Urinary bladder (tissue), 4 donors: Measurements from ENCODE around the gene KRTAP5-7. TPM values are rescaled to one million over a fixed set of nuclear protein-coding genes. Genes with fewer than 3 reads are reported as not detected.

Experiments
- DNase-seq: peaks from one replicate; pipeline ENCODE4 v3.0.0-alpha.2; 2015; ENCODE audit errors: extremely low spot score
- H3K27ac ChIP-seq: one replicate; pipeline ENCODE4 v1.5.1; 2013; ENCODE audit warnings: low read depth, mild to moderate bottlenecking, moderate library complexity
- H3K36me3 ChIP-seq: one replicate; pipeline ENCODE4 v1.6.1; 2013; ENCODE audit warnings: mild to moderate bottlenecking, moderate library complexity; ENCODE audit not compliant: insufficient read depth
- H3K4me1 ChIP-seq: one replicate; pipeline ENCODE4 v1.6.1; 2013; ENCODE audit warnings: mild to moderate bottlenecking, moderate library complexity; ENCODE audit not compliant: insufficient read depth
- H3K4me3 ChIP-seq: one replicate; pipeline ENCODE4 v1.5.1; 2013; ENCODE audit warnings: low read depth, low read length
- WGBS: extraction: QIAGEN DNeasy Blood & Tissue Kit; methylation state at CpG from one replicate; pipeline ENCODE4 v1.1.7; 2013; 5-methylcytosine and 5-hydroxymethylcytosine counted together
- polyA plus RNA-seq: library from polyadenylated mRNA; stranded (reverse); fragments of 200-250 nt; gene quantifications from one replicate; pipeline ENCODE4 v1.2.3, GENCODE V29; 2013
- total RNA-seq: library from RNA; depleted of rRNA; stranded (reverse); fragments of >200 nt; gene quantifications from one replicate; pipeline ENCODE4 v1.2.3, GENCODE V29; 2014
- donor health status: healthy with polysubstance abuse.
- donor health status: healthy.

Gene KRTAP5-7
- total and polyA plus RNA-seq, 2 donors = 0.15 to 0.26 TPM

DNA sequence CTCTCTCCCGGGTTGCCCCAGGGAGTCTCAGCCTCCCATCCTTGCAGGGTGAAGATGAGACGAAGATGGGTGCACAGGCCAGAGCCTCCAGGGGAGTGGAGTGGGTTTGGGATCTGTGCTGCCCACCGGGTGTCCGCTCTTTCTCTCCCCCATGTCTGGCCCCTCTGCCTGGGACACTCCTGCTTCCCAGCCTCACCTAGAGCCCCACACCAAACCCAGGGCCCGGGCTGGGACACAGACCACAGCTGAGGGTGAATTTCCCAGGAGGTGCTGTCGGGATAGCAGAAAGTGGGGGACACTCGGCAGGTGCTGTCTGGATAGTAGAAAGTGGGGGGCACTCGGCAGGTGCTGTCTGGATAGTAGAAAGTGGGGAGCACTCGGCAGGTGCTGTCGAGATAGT, 25.0 kb upstream of the KRTAP5-7 start:
- Histone ChIP-seq H3K36me3 (peaks cover 3% of the 10 kb centered on the region), H3K4me1 (no peaks in the 10 kb centered on the region), H3K4me3 (no peak overlapping the region), H3K27ac (no peak overlapping the region)
- DNase-seq = no peak
- WGBS = 94% methylated on average over 10 of the region's 10 CpGs

DNA sequence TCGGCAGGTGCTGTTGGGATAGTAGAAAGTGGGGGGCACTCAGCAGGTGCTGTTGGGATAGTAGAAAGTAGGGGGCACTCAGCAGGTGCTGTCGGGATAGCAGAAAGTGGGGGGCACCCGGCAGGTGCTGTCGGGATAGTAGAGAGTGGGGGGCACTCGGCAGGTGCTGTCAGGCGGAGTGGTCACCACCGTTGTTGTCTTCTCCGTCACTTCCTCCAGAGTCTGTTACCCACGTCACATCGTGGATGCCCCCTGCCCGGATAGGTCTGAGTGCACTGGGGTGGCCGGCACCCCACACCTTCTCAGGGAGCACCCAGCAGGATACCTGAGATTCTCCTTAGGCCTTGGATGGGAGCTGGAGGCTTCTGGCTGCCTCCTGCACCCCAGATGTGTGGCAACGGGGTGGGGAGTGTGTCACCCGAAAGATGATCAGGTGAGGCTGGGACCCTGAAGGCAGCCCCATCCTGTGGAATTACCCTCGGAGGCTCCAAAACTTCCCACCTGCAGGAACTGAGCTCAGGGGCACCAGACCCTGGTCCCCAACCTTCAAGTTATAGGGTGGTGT, 24.1 kb upstream of the KRTAP5-7 start:
- H3K4me1 ChIP-seq = no peaks in the 10 kb centered on the region
- no peak for DNase-seq
- no peak overlapping the region for H3K4me3 ChIP-seq
- WGBS = 97% methylated on average over 15 of the region's 15 CpGs
- peaks cover 3% of the 10 kb centered on the region for H3K36me3 ChIP-seq
- no peak overlapping the region for H3K27ac ChIP-seq

DNA sequence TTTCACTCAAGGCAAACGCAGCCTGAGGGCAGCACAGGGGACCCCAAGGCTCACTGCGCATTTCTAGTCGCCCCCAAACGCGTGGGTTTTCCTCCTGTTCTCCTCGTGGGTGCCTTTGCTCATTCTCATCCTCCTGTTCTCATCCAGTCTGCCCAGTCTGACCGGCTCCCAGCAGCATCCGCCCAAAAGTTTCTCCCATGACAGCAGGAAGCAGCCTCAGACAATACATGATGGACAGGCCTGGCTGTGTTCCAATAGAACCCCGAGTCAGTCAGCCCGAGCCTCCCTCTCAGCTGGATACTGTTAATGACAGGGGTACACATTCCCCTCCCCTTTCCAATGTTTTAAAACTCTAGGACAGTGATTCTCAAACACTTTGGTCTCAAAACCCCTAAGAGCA, 22.5 kb upstream of the KRTAP5-7 start:
- no peak overlapping the region for H3K27ac ChIP-seq
- DNase-seq = no peak
- H3K36me3 ChIP-seq = peaks cover 3% of the 10 kb centered on the region
- no peak overlapping the region for H3K4me3 ChIP-seq
- 64% methylated on average over 10 of the region's 10 CpGs for WGBS
- no peaks in the 10 kb centered on the region for H3K4me1 ChIP-seq

DNA sequence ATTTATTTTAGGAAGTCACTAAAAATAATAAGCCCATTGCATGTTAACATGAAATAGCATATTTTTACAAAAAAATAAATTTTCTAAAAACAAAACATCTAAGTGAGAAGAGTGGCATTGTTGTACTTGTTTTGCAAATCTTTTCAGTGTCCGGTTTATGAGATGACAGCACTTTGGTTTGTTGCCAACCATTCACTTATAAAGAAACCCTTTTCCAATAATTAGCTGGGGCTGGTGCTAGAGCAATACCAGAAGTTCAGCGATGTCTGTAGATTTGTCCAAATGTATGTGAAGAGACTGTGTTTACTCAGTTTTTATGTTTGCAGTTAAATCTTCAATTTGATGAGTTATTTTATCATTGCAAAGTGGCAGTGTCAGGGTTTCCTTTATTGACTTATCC, 22.1 kb upstream of the KRTAP5-7 start:
- 55% methylated on average over 2 of the region's 2 CpGs for WGBS
- no peak overlapping the region for H3K4me3 ChIP-seq
- H3K36me3 ChIP-seq = peaks cover 3% of the 10 kb centered on the region
- no peaks in the 10 kb centered on the region for H3K4me1 ChIP-seq
- DNase-seq = no peak
- no peak overlapping the region for H3K27ac ChIP-seq

DNA sequence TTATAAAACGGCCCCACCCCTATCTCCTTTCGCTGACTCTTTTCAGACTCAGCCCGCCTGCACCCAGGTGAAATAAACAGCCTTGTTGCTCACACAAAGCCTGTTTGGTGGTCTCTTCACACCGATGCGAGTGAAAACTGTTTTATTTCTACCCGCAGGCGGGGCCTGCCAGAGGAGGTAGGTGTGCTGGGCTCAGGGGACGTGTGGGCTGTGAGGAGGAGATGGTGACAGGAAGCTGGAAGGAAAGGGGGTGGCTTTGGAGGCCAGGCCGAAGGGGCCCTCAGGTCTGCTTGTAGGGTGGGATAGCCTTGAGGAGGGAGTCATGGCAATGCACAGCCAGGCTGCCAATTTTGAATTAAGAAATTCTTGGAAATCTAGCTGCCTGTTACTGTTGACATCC, 21.3 kb upstream of the KRTAP5-7 start:
- H3K4me1 ChIP-seq = no peaks in the 10 kb centered on the region
- DNase-seq = no peak

DNA sequence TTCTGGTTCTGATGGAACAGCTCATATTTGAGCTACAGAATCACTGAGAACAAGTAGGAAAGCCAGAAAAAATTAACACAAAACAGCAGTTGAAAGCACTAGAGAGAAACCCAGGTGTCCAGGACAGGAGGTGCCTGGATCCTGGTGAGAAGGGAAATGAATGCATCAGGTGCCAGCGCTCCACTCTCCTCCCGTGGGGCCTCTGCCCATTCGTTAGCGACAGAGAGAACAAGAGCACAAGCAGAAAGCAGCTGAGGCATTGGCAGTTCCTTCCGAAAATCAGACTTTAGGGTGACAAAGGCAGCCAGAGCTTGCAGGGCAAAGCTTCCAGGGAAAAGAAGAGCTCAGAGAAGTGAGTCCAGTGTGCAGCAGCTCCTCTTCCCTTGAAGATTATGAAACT, 20.0 kb upstream of the KRTAP5-7 start:
- Histone ChIP-seq H3K27ac (no peak overlapping the region), H3K4me3 (no peak overlapping the region), H3K4me1 (no peaks in the 10 kb centered on the region), H3K36me3 (peaks cover under 1% of the 10 kb centered on the region)
- 93% methylated on average over 5 of the region's 5 CpGs for WGBS
- DNase-seq = no peak

More for the DNA sequence above, 21.3 kb upstream of the KRTAP5-7 start:
- Histone ChIP-seq H3K27ac (no peak overlapping the region), H3K4me3 (no peak overlapping the region), H3K36me3 (peaks cover 3% of the 10 kb centered on the region)
- 76% methylated on average over 9 of the region's 9 CpGs for WGBS

DNA sequence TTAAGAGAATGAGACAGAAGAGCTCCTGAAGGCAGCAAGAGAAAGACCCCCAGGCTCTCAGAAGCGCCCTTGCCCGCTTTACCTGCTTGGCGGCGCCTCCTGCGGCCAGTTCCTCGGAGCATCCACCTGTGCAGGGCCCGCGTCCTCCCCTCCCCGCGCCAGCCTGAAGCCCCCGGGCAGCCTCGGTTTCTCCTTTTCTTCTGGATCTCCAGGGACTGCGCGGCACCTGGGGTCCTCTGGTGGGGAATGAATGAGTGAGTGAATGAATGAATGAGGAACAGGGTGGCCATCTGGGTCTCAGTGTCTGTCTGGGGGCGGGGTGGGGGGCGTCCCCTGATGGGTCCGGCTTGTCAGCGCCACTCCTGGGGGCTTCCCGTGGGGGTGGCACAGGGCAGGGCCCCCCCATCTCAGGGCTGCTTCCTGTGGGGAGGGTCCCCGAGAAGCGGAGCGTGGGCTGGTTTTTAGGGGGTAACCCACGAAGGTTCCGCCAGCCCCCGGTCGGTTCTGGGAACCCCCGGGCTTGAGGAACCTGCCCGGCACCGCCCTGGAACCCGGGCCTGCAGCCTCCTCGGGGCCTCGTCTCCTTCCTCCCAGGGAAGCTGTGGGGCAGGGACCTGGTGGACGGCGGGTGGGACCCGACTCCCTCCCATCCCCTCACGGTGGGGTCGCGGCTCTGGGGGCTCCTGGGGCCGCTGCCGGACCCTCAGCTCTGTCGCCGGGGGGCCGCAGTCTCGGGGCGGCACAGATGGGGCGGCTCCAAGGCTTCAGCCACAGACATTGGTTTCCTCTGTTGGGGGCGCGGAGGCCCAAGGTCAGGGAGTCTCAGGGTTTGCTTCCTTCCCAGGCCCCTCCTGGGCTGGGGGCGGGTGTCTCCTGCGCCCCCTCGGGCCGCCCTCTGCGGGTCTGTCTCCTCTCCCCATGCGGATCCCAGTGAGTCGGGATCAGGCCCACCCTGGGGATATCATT, 8.3 kb upstream of the KRTAP5-7 start:
- Histone ChIP-seq H3K27ac (no peak overlapping the region), H3K4me3 (no peak overlapping the region), H3K4me1 (no peaks in the 10 kb centered on the region), H3K36me3 (no peaks in the 10 kb centered on the region)
- DNase-seq = no peak
- WGBS = 93% methylated on average over 55 of the region's 55 CpGs

DNA sequence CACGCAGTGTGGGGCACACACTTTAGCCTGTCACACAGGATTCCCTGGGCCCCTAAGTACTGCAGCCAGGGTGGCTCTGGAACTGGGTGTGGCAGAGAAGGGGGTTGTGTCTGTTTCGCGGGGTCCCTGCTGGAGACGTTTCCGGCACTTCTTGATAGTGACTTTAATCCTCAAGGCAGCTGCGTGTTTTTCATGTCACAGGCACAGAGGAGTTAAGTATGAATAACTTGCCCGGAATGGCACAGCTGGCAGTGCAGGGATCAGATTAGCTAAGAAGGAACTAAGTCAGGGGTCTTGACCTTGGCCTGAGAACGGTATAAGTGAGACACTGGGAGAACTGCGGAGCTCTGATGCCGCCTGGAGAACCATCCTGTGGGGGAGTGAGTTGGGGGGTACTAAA, 7.5 kb upstream of the KRTAP5-7 start:
- Histone ChIP-seq H3K36me3 (no peaks in the 10 kb centered on the region), H3K27ac (no peak overlapping the region), H3K4me1 (no peaks in the 10 kb centered on the region), H3K4me3 (no peak overlapping the region)
- DNase-seq = no peak
- WGBS = 33% methylated on average over 10 of the region's 10 CpGs

DNA sequence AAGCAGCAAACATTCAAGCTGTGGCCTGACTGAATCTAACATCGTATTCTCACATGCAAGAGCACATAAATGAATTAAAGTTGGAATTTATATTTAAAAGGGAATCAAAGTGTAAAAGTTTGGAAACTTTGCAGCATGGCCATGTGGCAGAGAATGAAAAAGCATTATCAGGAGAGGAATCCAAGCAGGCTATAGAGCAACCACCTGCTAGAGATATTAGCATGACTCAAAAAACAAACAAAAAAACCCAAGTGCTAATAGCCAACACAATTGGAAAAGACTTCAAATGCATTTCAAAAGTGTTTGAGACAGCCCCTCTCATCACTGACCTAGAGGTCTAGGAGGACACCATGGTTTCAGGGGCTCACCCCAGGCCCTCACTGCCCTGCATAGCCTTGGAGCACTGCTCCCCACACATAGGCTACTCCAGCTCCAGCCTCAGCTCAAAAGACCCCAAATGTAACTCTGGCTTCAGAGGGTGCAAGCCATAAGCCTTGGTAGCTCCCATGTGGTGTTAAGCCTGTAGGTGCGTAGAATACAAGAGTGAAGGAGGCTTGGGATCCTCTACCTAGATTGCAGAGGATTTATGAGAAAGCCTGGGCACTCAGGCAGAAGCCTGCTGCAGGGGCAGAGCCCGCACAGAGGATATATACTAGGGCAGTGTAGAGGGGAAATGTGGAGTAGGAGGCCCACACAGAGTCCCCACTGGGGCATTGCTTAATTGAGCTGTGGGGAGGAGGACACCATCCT, 1.7 kb upstream of the KRTAP5-7 start:
- no peak for DNase-seq
- no peak overlapping the region for H3K27ac ChIP-seq
- 63% methylated on average over 3 of the region's 3 CpGs for WGBS
- no peak overlapping the region for H3K4me3 ChIP-seq
- no peaks in the 10 kb centered on the region for H3K4me1 ChIP-seq
- no peaks in the 10 kb centered on the region for H3K36me3 ChIP-seq

DNA sequence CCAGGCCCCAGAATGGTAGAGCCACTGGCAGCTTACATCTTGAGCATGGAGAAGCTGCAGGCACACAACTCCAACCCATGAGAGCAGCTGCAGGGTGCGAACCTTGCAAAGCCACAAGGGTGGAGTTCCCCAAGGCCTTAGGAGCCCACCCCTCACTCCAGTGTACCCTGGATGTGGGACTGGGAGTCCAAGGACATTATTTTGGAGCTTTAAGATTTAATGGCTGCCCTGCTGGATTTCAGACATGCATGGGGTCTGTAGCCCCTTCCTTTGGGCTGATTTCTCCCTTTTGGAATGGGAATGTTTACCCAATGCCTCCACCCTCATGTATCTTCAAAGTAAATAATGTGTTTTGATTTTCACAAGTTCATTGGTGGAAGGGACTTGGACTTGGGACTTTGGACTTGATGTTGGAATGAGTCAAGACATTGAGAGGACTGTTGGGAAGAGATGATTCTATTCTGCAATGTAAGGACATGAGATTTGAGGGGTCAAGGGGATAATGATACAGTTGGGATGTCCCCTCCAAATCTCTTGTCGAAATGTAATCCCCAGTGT, 1.1 kb upstream of the KRTAP5-7 start:
- Histone ChIP-seq H3K4me3 (no peak overlapping the region), H3K27ac (no peak overlapping the region), H3K4me1 (no peaks in the 10 kb centered on the region), H3K36me3 (no peaks in the 10 kb centered on the region)
- no peak for DNase-seq
- 71% methylated on average over 2 of the region's 2 CpGs for WGBS

DNA sequence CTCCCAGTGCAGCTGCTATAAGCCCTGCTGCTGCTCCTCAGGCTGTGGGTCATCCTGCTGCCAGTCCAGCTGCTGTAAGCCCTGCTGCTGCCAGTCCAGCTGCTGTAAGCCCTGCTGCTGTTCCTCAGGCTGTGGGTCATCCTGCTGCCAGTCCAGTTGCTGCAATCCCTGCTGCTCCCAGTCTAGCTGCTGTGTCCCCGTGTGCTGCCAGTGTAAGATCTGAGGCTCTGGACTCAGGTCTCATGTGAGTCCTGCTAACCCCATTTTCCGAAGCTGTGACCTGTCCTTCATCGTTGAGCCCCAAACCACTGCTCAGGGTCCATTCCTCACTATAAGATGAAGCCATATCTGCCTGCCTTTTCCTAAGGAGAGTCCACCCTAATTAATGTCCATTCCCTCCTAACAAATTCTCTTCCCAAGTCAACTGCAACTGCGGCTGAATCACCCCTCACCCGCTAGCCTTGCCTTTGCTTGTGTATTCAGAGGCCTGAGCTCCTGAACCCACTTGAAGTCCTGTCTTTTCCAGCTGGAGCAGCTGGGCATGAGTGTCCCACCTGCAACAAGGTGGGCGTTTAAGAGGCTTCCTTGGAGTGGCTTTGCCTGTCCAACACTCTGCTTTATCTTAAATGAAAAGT, 626 bp downstream of the KRTAP5-7 start:
- no peak for DNase-seq
- Histone ChIP-seq H3K36me3 (no peaks in the 10 kb centered on the region), H3K27ac (no peak overlapping the region), H3K4me1 (no peaks in the 10 kb centered on the region), H3K4me3 (no peak overlapping the region)
- 84% methylated on average over 6 of the region's 6 CpGs for WGBS

DNA sequence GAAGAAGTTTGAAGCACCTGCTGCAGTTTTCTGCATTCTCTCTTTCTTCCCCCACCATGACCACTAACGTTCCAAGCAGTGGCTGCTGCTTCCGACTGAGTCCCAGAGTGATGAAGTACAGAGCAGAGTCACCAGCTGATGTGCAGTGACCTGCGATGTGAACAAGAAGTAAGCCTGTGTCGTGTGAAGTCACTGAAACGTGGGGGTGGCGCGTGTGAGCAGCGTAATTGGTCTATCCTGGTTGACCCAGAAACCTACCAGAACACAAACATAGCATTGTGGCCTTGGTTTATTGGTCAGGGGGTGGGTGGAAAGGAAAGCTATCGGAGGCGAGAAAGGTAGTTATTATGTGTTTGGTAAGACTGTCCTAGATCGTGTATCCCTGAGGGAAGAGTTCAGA, 3.5 kb downstream of the KRTAP5-7 start:
- H3K36me3 ChIP-seq = no peaks in the 10 kb centered on the region
- no peak for DNase-seq
- WGBS = 81% methylated on average over 11 of the region's 11 CpGs
- no peak overlapping the region for H3K27ac ChIP-seq
- no peak overlapping the region for H3K4me3 ChIP-seq
- no peaks in the 10 kb centered on the region for H3K4me1 ChIP-seq

DNA sequence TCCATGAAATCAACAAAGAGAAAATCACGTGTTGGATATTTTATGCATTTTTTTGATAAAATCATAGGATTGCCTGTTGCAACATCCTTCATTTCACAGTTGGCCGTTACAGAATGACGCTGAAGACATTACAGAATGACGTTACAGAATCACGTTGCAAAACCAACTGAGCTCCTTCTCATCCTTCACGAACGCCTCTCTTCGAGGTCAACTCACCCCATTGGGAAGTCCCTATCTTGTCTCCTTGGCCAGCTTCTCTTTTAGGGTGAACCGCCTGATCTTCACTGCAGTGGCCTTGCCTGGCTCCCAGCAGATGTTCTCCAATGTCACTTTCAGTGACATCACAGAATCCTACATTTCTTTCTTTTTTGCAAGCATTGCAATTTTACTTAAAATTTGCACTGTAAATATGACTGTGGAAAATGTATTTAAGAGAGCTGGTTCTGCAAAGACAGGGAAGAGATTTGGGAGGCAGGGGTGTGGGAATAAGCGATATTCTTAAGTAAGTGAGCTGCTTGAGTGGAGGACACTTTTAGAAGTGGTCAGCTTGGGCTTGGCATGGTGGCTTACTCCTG, 5.1 kb downstream of the KRTAP5-7 start:
- WGBS = 79% methylated on average over 10 of the region's 10 CpGs
- Histone ChIP-seq H3K4me3 (no peak overlapping the region), H3K27ac (no peak overlapping the region), H3K4me1 (no peaks in the 10 kb centered on the region), H3K36me3 (no peaks in the 10 kb centered on the region)
- no peak for DNase-seq
